HT1080 (cell line): ENCODE measurements around the gene LRIT3. TPM values are rescaled to one million over a fixed set of nuclear protein-coding genes. Genes with fewer than 3 reads are reported as not detected.

Experiments used
- DNase-seq: peaks from one replicate; pipeline ENCODE4 v3.0.0-alpha.2; 2015; ENCODE audit warnings: low read depth
- total RNA-seq: library from RNA; depleted of rRNA; stranded (reverse); fragments of >200 nt; shearing (Covaris generic); gene quantifications from 2 replicates; pipeline ENCODE4 v1.2.3, GENCODE V29; 2014; rRNA removed

LRIT3 gene
- total RNA-seq, 1 experiment from 2014 or later = not detected

- DNase-seq = no peak
Observed at GRCh38 chr4:109890076-109890475, 42.2 kb downstream of the LRIT3 start.

GRCh38 chr4:109902559-109903251 is 54.8 kb downstream of the LRIT3 start:
- no peak for DNase-seq

- no peak for DNase-seq
Observed at GRCh38 chr4:109908731-109909130, 60.8 kb downstream of the LRIT3 start.

- DNase-seq = no peak
Observed at GRCh38 chr4:109910256-109910655, 62.3 kb downstream of the LRIT3 start.

- peak; percentile 76 for DNase-seq
Observed at GRCh38 chr4:109912706-109913595, 65.0 kb downstream of the LRIT3 start, which contains the start of gene EGF. Gene EGF, plus strand, starts transcription at chr4:109912883. Its CDS starts 453 bp downstream, at chr4:109913336.

GRCh38 chr4:109913596-109914241 is 65.8 kb downstream of the LRIT3 start:
- no peak for DNase-seq

- no peak for DNase-seq
Observed at GRCh38 chr4:109914322-109914721, 66.4 kb downstream of the LRIT3 start.

GRCh38 chr4:109915385-109916026 is 67.6 kb downstream of the LRIT3 start:
- DNase-seq = no peak

- DNase-seq = no peak
Observed at GRCh38 chr4:109916027-109916409, 68.1 kb downstream of the LRIT3 start.

- peak; percentile 93 for DNase-seq
Observed at GRCh38 chr4:109921384-109921808, 73.5 kb downstream of the LRIT3 start.

Other genes starting within 250 kb of the LRIT3 start
- 26.2 and 31.1 TPM in 2 replicates for gene CASP6, start 144.7 kb upstream of the LRIT3 start, total RNA-seq
- gene PLA2G12A, start 118.0 kb upstream of the LRIT3 start, total RNA-seq = 34.7 and 50.5 TPM in 2 replicates
- 0.08 TPM in 1 of 2 replicates, not detected in the other for gene CFI, start 46.1 kb upstream of the LRIT3 start, total RNA-seq
- gene GAR1, start 32.3 kb upstream of the LRIT3 start, total RNA-seq = 16.5 and 50.4 TPM in 2 replicates
- gene RRH, start 20.1 kb upstream of the LRIT3 start, total RNA-seq = 0.17 TPM in 1 of 2 replicates, not detected in the other
- gene EGF, start 64.8 kb downstream of the LRIT3 start, total RNA-seq = 2.0 and 3.5 TPM in 2 replicates